Inflammatory macrophage (primary cell): ENCODE measurements around the gene KLHDC9.
"Not testable (repeated sequence)": the region's sequence is repeated elsewhere in the genome, so short reads cannot be mapped to it uniquely, and the experiment has no call there.

Source experiments
- DNase-seq, 2 donors: peaks; one replicate each; pipeline ENCODE4 v3.0.0-alpha.2; 2020 to 2022
- total RNA-seq, 18 experiments: gene quantifications; one replicate each; lab custom pipeline; 2026; ENCODE audit warnings: mixed read lengths in 6 of 18, inconsistent platforms in 2 of 18; lab: John Stamatoyannopoulos, UW

KLHDC9 gene
- total RNA-seq = 0 to 0.41 (median 0.13) reads per million in 18 experiments

GRCh38 chr1:161098210-161099068 is at the start of gene KLHDC9:
KLHDC9 (plus strand) TSS chr1:161098361; CDS start chr1:161098536, 175 bp downstream.
- DNase-seq = no peak

GRCh38 chr1:161048949-161049722 is 49.0 kb upstream of the KLHDC9 start:
- DNase-seq = no peak

GRCh38 chr1:161051219-161051618 is 46.9 kb upstream of the KLHDC9 start:
- DNase-seq = no peak

- DNase-seq = no peak
These were observed 45.3 kb upstream of the KLHDC9 start for GRCh38 chr1:161052899-161053298.

DNA sequence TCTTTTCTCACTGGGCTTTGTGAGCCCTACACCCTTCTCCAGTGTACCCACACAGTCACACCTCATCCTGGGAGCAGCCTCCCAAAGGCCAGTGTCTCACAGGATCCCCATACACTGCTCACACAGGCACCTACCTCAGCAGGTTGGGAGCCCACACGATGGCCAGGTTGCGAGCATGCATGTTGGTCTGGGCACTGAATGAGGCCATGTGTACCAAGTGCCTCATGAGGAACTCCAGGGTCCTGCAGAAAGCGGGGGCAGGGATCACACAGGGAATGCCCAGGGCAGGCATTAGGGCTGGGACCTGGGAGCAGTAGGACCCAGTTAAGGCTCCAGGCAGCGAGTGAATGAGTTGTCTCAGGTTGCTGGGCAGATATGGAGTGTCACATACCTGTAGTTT is 43.9 kb upstream of the KLHDC9 start:
- no peak for DNase-seq

GRCh38 chr1:161054805-161055204 is 43.4 kb upstream of the KLHDC9 start:
- DNase-seq = peak in 1 of 2 donors; percentile 14

GRCh38 chr1:161059293-161059692 is 38.9 kb upstream of the KLHDC9 start:
- no peak for DNase-seq

DNA sequence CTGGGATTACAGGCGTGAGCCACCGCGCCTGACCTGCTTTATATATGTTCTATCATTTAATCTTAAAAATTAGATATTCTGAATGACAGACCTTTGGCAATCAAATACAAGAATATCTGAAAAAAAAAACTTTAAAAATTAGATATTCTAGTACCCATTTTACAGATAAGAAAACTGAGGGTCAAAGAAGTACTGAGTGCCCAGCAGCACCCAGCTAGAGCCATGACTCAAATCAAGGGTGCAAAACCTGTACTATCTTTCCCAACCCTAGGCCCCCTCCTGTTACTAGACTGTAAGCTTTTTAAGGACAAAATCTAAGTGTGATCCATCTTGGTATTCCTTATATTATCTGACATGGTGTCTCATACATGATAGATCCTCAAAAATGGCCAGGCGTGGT is 36.7 kb upstream of the KLHDC9 start:
- no peak for DNase-seq

GRCh38 chr1:161063936-161064335 is 34.2 kb upstream of the KLHDC9 start:
- not testable (repeated sequence) for DNase-seq

DNA sequence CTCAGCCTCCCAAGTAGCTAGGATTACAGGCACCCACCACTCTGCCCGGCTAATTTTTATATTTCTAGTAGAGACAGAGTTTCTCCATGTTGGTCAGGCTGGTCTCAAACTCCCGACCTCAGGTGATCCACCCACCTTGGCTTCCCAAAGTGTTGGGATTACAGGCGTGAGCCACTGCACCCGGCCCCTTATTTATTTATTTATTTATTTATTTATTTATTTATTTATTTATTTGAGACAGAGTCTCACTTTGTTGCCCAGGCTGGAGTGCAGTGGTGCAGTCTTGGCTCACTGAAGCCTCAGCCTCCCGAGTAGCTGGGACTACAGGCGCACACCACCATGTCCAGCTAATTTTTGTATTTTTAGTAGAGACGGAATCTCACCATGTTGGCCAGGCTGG is 32.5 kb upstream of the KLHDC9 start:
- DNase-seq = not testable (repeated sequence)

DNA sequence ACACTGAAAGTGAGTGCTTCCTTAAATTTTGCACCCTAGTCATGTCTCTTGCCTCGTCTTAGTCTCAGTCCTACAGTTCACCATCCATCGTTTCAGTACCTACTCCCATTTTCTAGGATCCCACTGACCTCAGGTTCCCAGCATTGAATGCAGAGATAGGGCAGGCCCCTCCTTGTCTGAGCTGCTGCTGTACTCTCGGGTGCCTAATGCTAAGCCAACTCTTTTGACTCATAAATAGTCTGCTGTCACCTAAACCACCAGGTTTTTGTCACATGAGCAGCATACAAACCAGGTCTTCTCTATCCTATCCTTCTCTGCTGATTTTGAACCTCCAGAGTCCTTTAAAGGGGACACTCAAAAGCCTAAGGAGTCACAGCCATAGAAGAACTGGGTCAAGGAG is 31.5 kb upstream of the KLHDC9 start:
- DNase-seq = no peak

- peak; percentile 91 to 93 for DNase-seq
These were observed 29.6 kb upstream of the KLHDC9 start for GRCh38 chr1:161068306-161069234.

DNA sequence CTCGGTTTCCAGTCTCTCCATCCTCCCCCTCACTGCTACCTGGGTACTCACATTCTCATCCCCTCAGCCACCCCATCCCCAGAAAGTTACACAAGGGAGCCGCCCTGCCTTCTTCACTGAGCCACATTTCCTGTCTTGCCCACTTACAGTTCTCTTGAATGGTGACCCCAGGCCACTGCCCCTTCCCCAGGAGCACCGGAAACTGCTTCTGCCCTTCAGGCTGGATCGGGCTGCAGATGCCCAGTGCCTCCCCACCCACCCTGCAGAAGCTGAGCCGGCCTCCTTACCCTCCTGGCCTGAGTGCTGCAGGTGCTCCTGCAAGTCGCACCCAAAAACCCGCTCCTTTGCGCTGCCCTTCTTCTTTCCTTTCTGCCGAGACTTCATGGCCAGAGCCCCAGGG is 28.9 kb upstream of the KLHDC9 start:
- no peak for DNase-seq

DNA sequence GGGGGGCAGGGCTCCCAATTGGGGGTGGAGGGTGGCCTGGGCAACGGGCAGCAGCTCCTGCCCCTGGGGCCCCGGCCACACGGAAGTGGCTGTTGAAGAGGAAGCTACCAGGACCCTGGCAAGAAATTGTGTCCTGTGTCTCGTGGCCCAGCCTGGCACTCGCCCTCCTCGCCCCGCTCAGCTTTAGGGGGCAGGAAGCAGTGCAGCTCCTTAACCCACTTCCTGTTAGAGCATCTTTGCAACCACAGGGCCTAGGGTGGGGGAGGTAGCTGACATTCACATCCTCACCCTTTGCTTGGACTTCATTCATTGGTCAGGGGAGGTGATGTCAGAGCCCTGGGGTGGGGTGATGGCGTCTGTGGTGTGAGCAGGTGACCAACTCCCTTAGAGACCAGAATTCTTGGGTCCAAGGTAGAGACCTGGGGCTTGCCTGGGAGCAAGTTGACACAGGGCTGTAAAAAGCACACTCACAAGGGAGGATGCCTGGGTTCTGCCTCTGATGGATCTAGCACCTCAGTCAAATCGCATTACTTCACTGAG is 28.4 kb upstream of the KLHDC9 start, which contains the start of gene ARHGAP30:
TSS of gene ARHGAP30 (minus strand) at position 161 of the 540 bp plus-strand sequence. CDS start 267 bp downstream, outside the sequence.
- DNase-seq = peak; percentile 94 to 97

DNA sequence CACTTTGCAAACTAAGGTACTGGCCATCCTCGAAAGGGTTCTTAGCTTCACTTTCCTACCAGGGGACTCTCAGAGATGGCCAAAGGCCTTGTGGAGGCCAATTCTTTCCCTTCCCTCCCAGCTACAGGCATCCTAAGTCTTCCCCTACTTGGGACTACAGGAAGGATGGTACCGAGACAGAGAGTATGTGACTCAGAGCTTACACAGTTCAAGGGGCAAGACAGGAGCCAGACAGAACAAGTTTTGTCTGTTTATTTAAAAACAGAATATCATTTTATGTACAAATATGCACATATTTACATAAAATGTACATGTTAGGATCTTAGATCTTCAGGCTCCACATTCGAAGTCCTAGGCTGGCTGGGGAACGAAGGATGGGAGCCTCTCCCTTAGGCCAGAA is 27.4 kb upstream of the KLHDC9 start:
- DNase-seq = no peak

DNA sequence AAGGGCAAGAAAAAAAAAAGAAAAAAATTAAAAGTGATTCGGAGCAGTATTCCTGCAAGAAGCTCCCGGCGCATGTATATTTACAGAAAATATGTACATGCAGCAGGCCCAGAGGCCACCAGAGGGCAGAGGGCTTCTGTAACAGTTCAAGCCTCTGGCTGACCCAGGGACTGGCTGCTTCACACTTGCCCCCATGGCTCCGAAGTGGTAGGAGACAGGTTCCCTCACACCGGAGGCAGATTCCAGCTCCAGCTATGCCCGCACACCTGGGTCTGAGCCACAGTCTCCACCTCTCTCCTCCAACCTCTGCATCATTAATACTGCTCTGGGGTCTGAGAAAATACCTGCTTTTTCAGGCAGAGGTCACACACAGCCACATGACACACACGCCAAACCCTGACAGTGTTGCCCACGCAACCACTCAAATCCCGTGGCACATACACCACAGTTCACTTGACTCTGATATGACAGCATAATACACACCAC is 26.2 kb upstream of the KLHDC9 start:
- DNase-seq = peak; percentile 75 to 83

DNA sequence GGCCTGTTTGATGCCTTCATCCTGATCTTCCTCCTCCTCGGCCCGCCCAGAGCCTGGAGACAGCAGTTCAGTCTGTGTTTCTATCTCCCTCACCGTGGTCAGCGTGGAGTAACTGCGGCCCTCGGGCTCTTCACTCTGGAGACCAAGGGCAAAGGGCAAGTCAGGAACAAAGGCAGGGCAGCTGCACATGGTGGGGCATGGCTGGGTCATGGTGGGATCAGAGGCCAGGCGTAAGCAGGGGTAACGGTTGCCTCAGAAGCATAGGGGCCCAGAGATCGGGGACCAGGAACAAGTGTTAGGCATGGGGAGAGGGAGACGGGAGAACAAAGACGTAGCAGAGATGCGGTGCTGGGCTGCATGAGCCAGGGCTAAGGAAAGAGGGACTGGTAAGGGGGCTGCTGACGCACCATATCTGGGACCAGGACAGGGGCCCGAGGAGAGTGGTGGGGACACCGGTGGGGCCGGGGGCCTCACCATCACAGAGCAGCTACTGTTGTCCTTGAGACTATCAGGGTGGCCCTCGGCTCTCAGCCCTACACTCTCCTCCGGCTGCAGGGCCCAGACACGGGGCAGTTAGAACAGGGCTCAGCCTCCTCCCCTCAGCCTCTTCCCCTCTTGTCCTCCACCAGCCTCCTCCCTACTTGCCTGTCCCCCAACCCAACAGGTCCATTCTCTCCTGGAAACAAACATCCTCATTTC is 25.3 kb upstream of the KLHDC9 start:
- no peak for DNase-seq

DNA sequence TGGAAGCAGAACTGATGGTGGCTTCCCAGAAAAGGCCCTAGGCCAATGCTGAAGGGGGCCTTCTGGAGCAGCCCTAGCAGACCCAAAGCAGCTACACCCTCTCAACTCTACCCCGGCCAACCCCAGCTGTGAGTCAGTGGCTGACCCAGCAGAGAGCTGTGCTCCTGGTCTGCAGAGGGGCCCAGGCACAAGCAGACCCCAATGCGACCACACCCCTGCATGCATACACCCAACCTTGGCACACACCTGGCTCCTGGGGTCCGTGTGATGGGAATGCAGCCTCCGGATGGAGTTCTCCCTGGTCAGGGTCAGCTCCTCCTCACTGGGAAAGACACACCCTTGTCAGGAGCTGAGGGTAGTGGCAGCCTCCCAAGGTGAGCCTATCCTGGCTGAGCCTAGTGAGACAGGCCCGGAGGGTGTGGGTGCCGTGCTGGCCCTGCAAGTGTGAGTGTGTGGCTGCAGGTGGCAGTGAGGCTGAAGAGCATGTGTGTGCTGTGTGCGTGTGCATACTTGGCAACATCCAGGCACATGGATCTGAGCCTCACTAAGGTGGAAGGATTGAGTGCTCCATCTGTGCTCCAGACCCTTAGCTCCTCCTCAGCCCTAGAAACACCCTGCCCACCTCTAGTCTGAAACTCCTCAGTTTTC is 24.6 kb upstream of the KLHDC9 start:
- no peak for DNase-seq

DNA sequence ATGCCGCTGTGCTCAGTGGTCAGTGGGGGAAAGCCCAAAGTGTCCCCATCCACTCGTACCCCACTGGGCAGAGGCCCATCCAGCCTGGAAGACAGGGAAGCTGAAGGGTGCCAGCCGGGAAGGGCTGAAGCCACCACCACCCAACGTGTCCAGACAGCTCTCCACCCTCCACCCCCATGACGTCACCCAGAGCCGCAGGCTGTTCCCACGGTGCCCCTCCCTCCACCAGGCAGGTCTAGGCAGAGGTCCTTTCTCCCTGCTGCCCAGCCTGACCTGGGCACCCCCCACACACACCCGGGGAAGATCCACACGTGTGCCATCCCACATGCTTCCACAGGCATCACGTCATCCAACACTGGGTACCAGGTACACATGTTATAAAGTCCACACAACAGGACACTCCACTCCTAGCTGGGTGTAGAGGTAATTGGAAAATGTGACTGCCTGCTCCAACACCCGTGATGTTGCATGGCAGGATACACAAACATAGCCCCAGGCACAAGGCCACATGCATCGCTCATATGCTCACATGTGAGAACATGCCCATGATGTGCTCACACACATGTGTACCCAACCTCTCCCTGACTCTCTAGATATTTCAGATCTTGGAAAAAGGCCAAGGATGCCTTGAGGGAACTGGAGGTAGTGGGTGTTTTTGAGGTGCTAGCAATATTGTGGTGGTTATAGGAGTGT is 23.3 kb upstream of the KLHDC9 start:
- DNase-seq = no peak

DNA sequence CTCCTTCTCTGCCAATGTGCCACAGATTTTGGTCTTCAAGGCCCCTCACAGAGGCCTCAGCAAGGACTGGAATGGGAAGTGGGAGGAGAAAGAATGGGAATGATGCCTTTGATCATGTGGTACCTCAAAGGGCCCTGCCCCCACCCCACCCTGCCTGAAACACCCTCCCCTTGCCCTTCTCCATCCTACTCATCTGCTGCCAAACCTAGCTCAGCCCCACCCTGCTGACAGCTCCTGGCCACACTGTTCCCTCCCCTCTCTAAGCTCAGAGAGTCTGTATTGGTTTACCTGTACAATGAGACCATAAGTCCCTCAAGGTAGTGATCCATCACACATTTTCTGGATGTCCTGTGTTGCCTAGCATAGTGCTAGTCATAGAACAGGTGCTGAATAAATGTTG is 21.8 kb upstream of the KLHDC9 start:
- DNase-seq = no peak
